Spleen (tissue), 7 donors: Measurements from ENCODE around the gene PEPD.

Experiments used
- CTCF ChIP-seq, 11 experiments: fragments of 200-600 bp in 7 of 11; fragments of 450-650 bp in 4 of 11; sonication (generic) in 4 of 11; IDR thresholded peaks in 8 of 11; conservative IDR thresholded peaks in 3 of 11; 1 replicate in 7 of 11; 2 replicates in 4 of 11; pipeline versions ENCODE4 v1.4.0 to v1.8.0; 2016 to 2021; ENCODE audit warnings: antibody characterized with exemption in 11 of 11, inconsistent platforms in 4 of 11, mild to moderate bottlenecking in 1 of 11
- POLR2A ChIP-seq, 3 donors: fragments of 450-650 bp; IDR thresholded peaks; one replicate each; pipeline ENCODE4 v1.5.1; 2017; ENCODE audit warnings: antibody characterized with exemption in 3 of 3, mild to moderate bottlenecking in 1 of 3
- POLR2AphosphoS5 ChIP-seq, 3 donors: sonication (generic); formaldehyde crosslinking; IDR thresholded peaks; one replicate each; pipeline ENCODE4 v1.5.1; 2017; ENCODE audit warnings: antibody characterized with exemption in 3 of 3
- donor health status: DM: no; HTN: no; CAD: no; lungs with moderate emphysema.
- donor health status: DM: no; HTN: no; CAD: no.
- donor health status: DM: no; HTN: no; CAD: no.

GRCh38 chr19:33422369-33423180 is 99.0 kb downstream of the PEPD start:
- TF ChIP-seq POLR2A (IDR thresholded peaks at IDR 0.05) = no peak
- TF ChIP-seq CTCF (IDR thresholded peaks at IDR 0.05 in 8 of 11, conservative IDR thresholded peaks at IDR 0.05 in 3 of 11) = no peak
- TF ChIP-seq POLR2AphosphoS5 (IDR thresholded peaks at IDR 0.05) = no peak
